ENCODE results near the gene STING1. TPM values are rescaled to one million over a fixed set of nuclear protein-coding genes. Genes with fewer than 3 reads are reported as not detected.
"Not testable (repeated sequence)": the region's sequence is repeated elsewhere in the genome, so short reads cannot be mapped to it uniquely, and the experiment has no call there.

The STING1 gene
- polyA plus RNA-seq, 1 experiment: 194 TPM

DNA sequence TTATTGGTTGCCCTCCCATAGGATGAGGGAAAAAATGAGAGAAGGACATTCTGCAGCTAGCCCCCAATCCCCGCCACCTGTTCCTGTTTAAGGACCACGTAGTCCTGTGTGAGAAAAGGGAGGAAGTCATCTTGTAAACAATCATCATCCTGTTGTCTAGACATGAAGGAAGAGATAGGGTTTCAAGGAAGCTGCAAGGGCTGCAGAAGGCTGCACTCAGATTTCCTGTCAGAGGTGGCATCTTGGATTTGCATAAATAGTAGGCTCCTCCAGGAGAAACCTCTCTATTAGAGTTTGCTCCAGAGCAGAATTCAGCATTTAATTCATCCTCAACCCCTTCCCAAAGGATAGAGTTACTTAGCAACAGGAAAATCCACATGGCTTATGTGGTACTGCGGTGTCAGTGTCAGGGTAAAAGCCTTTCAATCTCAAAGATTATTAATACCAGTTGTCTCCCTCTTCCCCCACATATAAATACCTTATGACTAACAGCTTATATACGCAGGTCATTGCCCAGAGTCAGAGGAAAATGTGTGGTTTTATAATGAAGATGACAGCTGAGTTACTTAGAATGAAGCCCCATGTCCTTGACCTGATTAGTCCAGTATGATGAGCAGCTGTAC lies 38.6 kb downstream of the STING1 start:
- no peaks in the 10 kb centered on the region for H3K36me3 ChIP-seq (ENCODE audit: control insufficient read depth, insufficient read depth, low read length)
- TF ChIP-seq CTCF (IDR thresholded peaks at IDR 0.05; ENCODE audit: insufficient read depth, low read depth, low read length): no peak
- CTCF ChIA-PET: interaction anchor here (1.1 to 4.1 kb wide), 4 partner anchors 12 to 69 kb away, joined by 3 to 21 read pairs (median 6); no protein-coding TSS in a partner anchor
- peak; percentile 87 for DNase-seq (ENCODE audit: low read depth)
- no peak overlapping the region for H3K4me3 ChIP-seq (ENCODE audit: low read depth, low read length)
- POLR2A ChIA-PET: no interaction called here
- H3K27me3 ChIP-seq (ENCODE audit: control insufficient read depth, insufficient read depth, low read length): no peaks in the 10 kb centered on the region

GRCh38 chr5:139440416-139440815 lies 42.1 kb downstream of the STING1 start:
- DNase-seq (ENCODE audit: low read depth); H3K27me3 ChIP-seq (ENCODE audit: control insufficient read depth, insufficient read depth, low read length); CTCF ChIA-PET; H3K36me3 ChIP-seq (ENCODE audit: control insufficient read depth, insufficient read depth, low read length); POLR2A ChIA-PET; H3K4me3 ChIP-seq (ENCODE audit: low read depth, low read length): not testable (repeated sequence)

GRCh38 chr5:139439013-139439903 lies 43.3 kb downstream of the STING1 start, which contains the start of gene DNAJC18:
DNAJC18 (minus strand) TSS chr5:139439525; CDS start chr5:139439445, 80 bp downstream.
- ChIA-PET CTCF (interaction anchor here (0.5 to 2.3 kb wide), 4 partner anchors 16 to 123 kb away, joined by 4 to 12 read pairs (median 7); no protein-coding TSS in a partner anchor), POLR2A (interaction anchor here (0.6 kb wide), 1 partner anchor 61 kb away, joined by 11 read pairs; no protein-coding TSS in a partner anchor)

GRCh38 chr5:139438707-139439012 lies 43.9 kb downstream of the STING1 start:
- Histone ChIP-seq H3K27me3 (ENCODE audit: control insufficient read depth, insufficient read depth, low read length) (no peaks in the 10 kb centered on the region), H3K36me3 (ENCODE audit: control insufficient read depth, insufficient read depth, low read length) (no peaks in the 10 kb centered on the region), H3K4me3 (ENCODE audit: low read depth, low read length) (peak overlapping the region; percentile 69)
- ChIA-PET POLR2A (no interaction called here), CTCF (interaction anchor here (0.5 to 2.3 kb wide), 4 partner anchors 15 to 124 kb away, joined by 4 to 12 read pairs (median 7); no protein-coding TSS in a partner anchor)
- no peak for TF ChIP-seq CTCF (IDR thresholded peaks at IDR 0.05; ENCODE audit: insufficient read depth, low read depth, low read length)
- DNase-seq (ENCODE audit: low read depth): no peak

More at GRCh38 chr5:139439013-139439903, 43.3 kb downstream of the STING1 start, which contains the start of gene DNAJC18:
- TF ChIP-seq CTCF (IDR thresholded peaks at IDR 0.05; ENCODE audit: insufficient read depth, low read depth, low read length): no peak
- Histone ChIP-seq H3K4me3 (ENCODE audit: low read depth, low read length) (peak within 1 kb of the TSS; percentile 69), H3K27me3 (ENCODE audit: control insufficient read depth, insufficient read depth, low read length) (no peaks in the 10 kb centered on the region), H3K36me3 (ENCODE audit: control insufficient read depth, insufficient read depth, low read length) (no peaks in the 10 kb centered on the region)
- DNase-seq (ENCODE audit: low read depth): no peak

GRCh38 chr5:139435676-139436075 lies 46.9 kb downstream of the STING1 start:
- Histone ChIP-seq H3K4me3 (ENCODE audit: low read depth, low read length) (no peak overlapping the region), H3K36me3 (ENCODE audit: control insufficient read depth, insufficient read depth, low read length) (no peaks in the 10 kb centered on the region), H3K27me3 (ENCODE audit: control insufficient read depth, insufficient read depth, low read length) (no peaks in the 10 kb centered on the region)
- CTCF ChIA-PET: interaction anchor here (0.8 to 1.5 kb wide), 3 partner anchors 10 to 15 kb away, joined by 3 to 8 read pairs (median 8); no protein-coding TSS in a partner anchor
- POLR2A ChIA-PET: no interaction called here
- TF ChIP-seq CTCF (IDR thresholded peaks at IDR 0.05; ENCODE audit: insufficient read depth, low read depth, low read length): no peak
- no peak for DNase-seq (ENCODE audit: low read depth)
